Astrocyte of the cerebellum (primary cell): Measurements from ENCODE around the gene CAMSAP2.
A peak's percentile ranks its signal among the peaks of the same experiment; 100 is the strongest.
"Not testable (repeated sequence)": the region's sequence is repeated elsewhere in the genome, so short reads cannot be mapped to it uniquely, and the experiment has no call there.

ENCODE experiments used
- DNase-seq: peaks from one replicate; pipeline ENCODE4 v3.0.0-alpha.2; 2011; ENCODE audit warnings: low read depth
- H3K4me3 ChIP-seq: 2 replicates; pipeline ENCODE4 v1.5.1; 2011; ENCODE audit warnings: mild to moderate bottlenecking, low read depth, low read length, moderate library complexity
- in situ Hi-C: cut with HindIII; loops from 2 replicates; pipeline ENCODE4 v1.10.0; 2017; ENCODE audit warnings: low sequenced_read_pairs
- TF ChIP-seq, protein P1 (sequence below): IDR thresholded peaks from 2 replicates; pipeline ENCODE4 v1.5.1; 2012; ENCODE audit warnings: low read length, low read depth, moderate library complexity, mild to moderate bottlenecking; ENCODE audit errors: missing control alignments

Gene CAMSAP2

GRCh38 chr1:200741551-200742207 lies 3.0 kb downstream of the CAMSAP2 start:
- TF ChIP-seq, protein P1, sequence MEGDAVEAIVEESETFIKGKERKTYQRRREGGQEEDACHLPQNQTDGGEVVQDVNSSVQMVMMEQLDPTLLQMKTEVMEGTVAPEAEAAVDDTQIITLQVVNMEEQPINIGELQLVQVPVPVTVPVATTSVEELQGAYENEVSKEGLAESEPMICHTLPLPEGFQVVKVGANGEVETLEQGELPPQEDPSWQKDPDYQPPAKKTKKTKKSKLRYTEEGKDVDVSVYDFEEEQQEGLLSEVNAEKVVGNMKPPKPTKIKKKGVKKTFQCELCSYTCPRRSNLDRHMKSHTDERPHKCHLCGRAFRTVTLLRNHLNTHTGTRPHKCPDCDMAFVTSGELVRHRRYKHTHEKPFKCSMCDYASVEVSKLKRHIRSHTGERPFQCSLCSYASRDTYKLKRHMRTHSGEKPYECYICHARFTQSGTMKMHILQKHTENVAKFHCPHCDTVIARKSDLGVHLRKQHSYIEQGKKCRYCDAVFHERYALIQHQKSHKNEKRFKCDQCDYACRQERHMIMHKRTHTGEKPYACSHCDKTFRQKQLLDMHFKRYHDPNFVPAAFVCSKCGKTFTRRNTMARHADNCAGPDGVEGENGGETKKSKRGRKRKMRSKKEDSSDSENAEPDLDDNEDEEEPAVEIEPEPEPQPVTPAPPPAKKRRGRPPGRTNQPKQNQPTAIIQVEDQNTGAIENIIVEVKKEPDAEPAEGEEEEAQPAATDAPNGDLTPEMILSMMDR = no peak
- no peak for DNase-seq
- H3K4me3 ChIP-seq = peak overlapping the region; percentile 98
- in situ Hi-C loops = no loop called here

DNA sequence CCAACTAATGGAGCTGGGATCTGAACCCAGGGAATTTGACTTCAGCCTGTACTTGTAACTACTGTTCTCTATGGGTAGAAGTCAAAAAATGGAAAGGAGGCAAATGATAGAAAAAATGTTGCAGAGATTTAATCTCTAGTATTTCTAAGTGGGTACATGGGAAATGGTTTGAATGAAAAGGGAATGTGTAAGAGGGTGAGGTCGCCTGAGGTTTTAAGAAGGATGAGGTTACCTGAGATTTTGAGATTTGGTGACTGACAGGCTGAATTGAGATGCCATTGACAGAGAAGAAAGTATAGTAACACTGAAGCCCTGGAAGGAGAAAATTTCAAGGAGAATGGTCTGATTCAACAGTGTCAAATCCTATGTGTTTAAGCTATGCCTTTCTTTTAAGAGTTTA lies 5.5 kb downstream of the CAMSAP2 start:
- no peak overlapping the region for H3K4me3 ChIP-seq
- TF ChIP-seq, protein P1 = no peak
- in situ Hi-C loops = no loop called here
- DNase-seq = no peak

- no peak overlapping the region for H3K4me3 ChIP-seq
- in situ Hi-C loops = no loop called here
- TF ChIP-seq, protein P1 = no peak
- no peak for DNase-seq
Observed at GRCh38 chr1:200749090-200749489, 10.4 kb downstream of the CAMSAP2 start.

DNA sequence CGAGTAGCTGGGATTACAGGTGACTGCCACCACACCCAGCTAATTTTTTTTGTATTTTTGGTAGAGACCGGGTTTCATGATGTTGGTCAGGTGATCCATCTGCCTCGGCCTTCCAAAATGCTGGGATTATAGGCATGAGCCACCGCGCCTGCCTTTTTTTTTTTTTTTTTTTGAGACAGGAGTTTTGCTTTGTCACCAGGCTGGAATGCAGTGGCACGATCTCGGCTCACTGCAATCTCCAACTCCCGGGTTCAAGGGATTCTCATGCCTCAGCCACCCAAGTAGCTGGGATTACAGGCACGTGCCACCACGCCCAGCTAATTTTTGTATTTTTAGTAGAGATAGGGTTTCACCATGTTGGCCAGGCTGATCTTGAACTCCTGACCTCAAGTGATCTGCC lies 12.1 kb downstream of the CAMSAP2 start:
- in situ Hi-C loops, H3K4me3 ChIP-seq, DNase-seq: not testable (repeated sequence)

GRCh38 chr1:200751717-200752116 lies 13.0 kb downstream of the CAMSAP2 start:
- TF ChIP-seq, protein P1 = no peak
- in situ Hi-C loops = no loop called here
- DNase-seq = no peak
- H3K4me3 ChIP-seq = no peak overlapping the region

GRCh38 chr1:200753650-200754198 lies 15.0 kb downstream of the CAMSAP2 start:
- in situ Hi-C loops = no loop called here
- H3K4me3 ChIP-seq = no peak overlapping the region
- DNase-seq = no peak
- TF ChIP-seq, protein P1 = no peak

DNA sequence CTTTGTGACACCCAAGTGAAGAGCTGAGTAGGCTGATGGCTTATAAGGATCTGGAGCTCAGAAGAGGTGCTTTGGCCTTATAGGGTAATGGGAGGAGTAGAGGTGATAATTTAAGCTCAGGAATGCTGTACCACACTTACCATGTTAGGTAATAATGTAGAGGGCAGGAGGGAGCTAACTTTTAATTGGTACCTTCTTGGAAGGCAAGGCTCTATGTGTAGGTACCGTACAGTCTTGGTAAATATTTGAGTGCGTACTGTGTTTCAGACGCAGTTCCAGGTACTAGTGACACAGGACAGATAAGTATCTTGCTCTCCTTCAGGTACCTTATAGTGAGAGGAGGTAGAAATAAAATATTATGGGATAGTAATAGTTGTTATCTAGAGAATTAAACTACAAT lies 16.8 kb downstream of the CAMSAP2 start:
- H3K4me3 ChIP-seq = no peak overlapping the region
- TF ChIP-seq, protein P1 = no peak
- DNase-seq = no peak
- in situ Hi-C loops = no loop called here
